ENCODE measurements around the gene EN2.

The EN2 gene

DNA sequence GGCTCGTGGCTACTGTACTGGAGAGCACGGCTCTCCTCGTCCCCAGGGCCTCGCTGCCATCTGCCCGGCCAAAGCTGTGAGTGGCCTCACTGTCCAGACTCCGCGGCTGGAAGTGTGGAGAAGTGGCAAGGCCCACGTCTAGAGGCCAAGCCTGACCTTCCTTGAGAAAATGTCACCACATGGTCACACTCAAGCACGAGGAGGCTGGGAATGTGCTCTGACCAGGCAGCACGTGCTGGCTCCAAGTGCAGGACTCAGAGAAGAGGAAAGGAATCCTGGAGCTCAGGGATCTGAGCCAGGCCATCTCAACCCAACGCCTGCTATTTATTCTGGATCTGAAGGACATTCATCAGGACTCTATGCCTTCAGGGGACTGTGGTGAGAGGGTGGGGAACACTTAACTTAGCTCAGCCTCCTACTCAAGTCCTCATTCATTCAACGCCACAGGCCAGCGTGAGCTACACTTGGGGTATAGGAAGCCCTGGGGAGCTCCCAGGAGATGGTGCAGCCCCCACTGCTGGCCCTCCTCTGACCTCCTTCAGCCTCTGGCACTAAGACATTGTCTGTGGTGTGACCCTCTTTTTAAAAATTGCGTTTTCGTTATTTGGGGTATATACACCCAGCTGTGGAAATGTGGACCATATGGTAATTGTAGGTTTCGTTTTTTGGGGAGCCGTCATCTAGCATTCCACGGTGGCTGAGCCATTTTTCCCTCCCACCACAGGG lies 29.0 kb downstream of the EN2 start:
- DNase-seq (ENCODE audit: low spot score): no peak
- TF ChIP-seq, protein P1, sequence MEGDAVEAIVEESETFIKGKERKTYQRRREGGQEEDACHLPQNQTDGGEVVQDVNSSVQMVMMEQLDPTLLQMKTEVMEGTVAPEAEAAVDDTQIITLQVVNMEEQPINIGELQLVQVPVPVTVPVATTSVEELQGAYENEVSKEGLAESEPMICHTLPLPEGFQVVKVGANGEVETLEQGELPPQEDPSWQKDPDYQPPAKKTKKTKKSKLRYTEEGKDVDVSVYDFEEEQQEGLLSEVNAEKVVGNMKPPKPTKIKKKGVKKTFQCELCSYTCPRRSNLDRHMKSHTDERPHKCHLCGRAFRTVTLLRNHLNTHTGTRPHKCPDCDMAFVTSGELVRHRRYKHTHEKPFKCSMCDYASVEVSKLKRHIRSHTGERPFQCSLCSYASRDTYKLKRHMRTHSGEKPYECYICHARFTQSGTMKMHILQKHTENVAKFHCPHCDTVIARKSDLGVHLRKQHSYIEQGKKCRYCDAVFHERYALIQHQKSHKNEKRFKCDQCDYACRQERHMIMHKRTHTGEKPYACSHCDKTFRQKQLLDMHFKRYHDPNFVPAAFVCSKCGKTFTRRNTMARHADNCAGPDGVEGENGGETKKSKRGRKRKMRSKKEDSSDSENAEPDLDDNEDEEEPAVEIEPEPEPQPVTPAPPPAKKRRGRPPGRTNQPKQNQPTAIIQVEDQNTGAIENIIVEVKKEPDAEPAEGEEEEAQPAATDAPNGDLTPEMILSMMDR (IDR thresholded peaks at IDR 0.05; ENCODE audit: extremely low read depth, missing control alignments): no peak

DNA sequence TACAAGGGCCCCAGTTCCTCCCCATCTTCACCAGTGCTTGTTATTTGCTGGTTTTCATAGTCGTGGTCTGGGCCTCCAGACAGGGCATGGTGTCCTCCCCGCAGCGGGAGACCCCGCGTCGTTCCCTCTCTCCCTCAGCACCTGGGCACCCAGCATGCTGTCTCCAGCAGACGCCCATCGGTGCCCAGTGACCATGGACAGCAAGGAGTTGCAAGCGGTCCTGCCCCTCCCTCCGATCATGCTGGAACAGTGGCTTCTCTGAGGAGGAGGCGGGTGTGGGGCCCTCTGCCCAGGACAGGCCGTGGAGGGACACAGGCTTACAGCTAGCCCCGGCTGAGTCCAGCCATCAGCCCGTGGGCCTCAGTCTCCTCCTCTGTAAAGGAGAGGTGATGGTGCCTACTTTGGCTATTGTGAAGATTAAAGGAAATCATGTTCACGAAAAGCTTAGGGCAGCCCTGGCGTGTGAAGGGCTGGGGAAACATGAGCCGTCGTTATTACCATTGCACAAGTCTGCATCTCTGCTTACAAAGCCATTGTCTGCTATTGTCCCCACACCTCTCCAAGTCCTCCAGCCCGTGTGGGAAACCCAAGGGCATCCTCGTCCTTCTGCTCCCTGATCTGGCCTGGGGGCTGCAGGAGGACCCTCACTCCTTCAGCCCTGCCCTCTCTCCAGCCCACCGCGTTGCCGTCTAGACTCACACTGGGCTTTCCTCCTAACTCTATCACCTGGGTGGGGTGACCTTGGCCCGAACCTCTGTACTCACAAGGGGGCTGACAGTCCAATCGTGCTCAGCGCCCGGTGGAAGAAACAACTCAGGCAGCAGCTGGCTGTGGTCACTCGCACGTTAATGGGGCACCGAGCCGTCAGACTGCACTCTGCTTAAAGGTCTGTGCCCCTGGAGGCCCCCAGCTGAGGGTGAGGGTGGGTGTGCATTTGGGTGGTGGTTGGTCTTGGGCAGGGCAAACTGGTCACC lies 29.9 kb downstream of the EN2 start:
- TF ChIP-seq, protein P1 (IDR thresholded peaks at IDR 0.05; ENCODE audit: extremely low read depth, missing control alignments): no peak
- DNase-seq (ENCODE audit: low spot score): no peak

DNA sequence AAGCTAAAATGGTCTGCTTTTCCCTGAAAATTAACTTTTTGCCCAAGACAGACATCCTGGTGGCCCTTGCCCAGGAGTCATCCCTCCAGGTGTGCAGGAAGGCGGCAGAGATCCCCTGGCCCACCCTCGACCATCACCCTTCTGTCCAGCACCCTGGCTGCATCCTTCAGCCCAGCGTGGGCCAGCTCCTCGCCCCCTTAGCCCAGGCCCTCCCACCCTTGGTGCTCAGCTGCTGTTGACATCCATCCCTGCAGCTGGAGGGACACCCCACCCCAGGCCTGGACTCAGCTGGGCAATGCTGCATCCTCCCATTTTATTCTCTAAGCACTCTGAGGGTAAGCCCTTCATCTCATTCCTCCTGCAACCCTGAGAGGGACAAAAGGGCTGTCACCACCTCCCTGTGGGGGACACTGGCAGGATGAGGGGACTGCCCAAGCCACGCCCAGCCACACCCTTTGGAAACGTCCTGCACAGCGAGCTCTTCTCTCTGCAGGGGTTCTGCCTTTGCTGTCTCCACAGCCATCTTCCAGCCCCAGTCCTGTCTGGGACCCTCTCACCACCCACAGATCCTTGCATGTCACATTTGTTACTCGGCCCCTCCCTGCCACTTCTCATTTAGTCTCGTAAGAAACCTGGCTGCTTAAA lies 30.7 kb downstream of the EN2 start:
- no peak for DNase-seq (ENCODE audit: low spot score)
- TF ChIP-seq, protein P1 (IDR thresholded peaks at IDR 0.05; ENCODE audit: extremely low read depth, missing control alignments): no peak

DNA sequence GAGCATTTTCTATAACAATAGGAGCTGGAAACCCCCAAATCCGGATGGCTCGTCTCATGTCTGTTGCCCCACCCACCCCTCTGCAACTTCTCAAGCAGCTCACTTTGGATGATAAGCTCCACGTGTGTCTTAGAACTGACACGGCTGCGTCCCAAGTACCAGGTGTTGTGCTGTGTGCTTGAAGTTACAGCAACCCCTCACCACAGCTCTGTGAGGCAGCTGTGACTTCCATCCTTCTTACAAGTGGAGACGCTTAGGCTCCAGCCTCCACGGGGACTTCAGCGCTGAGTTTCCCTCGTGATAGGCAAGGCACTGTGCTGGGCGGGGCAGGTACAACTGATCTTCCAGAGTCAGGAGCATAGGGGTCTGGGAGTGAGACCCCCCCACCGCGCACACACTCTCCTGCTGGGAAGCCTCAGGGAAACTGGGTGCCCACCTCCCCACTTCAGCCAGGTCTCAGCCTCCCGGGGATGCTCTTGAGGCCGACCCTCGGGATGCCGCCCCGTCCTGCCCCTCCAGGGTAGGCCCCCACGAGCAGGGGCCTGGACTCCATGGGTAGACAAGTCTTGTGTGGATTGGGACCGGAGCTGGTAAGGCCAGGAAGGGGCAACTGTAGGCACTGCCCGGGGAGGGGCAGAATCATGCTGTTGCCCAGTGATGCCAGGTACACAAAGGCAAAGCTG lies 31.4 kb downstream of the EN2 start:
- TF ChIP-seq, protein P1 (IDR thresholded peaks at IDR 0.05; ENCODE audit: extremely low read depth, missing control alignments): no peak
- DNase-seq (ENCODE audit: low spot score): no peak

DNA sequence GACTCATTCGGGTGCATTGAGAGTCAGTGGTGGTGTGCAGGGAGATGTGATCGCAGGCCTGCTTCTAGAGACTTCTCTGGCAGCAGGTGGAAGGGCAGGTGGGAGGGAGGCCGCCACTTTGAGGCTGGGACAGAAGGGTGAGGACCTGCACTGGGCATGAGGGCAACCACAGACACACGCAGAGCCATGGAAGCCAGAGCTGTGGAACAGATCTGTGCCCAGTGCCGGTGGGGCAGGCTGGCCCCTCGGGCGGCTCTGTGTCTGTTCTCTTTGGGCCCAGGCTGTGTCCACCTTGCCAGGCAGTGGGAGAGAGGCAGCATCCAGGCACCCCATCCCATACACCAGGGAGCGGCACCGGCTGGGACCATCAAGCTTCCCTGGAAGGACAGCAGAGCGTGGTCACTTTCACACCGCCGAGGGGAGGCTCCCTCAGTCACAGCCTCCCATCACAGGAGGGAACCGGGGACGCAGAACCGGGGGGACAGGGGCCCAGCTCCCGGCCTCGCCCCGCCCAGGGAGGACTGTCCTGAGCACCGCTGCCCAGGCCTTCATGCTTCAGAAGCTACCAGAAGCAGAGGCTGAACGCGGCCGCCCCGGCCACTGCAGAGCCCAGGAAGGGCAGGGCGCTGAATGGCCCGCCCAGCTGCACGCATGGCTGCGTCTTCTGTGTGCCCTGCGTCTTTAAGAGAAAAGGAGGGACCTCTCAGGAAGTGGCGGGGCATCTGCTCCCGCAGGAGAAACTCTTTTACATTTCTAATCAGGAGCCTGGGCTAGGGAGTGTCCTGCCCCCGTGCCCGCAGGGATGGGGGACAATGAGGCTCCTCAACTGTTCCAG lies 32.1 kb downstream of the EN2 start:
- no peak for DNase-seq (ENCODE audit: low spot score)
- TF ChIP-seq, protein P1 (IDR thresholded peaks at IDR 0.05; ENCODE audit: extremely low read depth, missing control alignments): no peak

Data from GM20000 (cell line).